Activated CD8-positive, alpha-beta memory T cell treated with anti-CD3 and anti-CD28 coated beads for 48 hours (primary cell): ENCODE measurements around the gene ZBTB20.

Experiments
- DNase-seq, 3 experiments: peaks; one replicate each; pipeline ENCODE4 v3.0.0-alpha.2; 2020; ENCODE audit warnings: low read depth in 2 of 3, low spot score in 2 of 3

Gene ZBTB20

GRCh38 chr3:114350690-114351089, 796.4 kb downstream of the ZBTB20 start:
- DNase-seq, result no peak

DNA sequence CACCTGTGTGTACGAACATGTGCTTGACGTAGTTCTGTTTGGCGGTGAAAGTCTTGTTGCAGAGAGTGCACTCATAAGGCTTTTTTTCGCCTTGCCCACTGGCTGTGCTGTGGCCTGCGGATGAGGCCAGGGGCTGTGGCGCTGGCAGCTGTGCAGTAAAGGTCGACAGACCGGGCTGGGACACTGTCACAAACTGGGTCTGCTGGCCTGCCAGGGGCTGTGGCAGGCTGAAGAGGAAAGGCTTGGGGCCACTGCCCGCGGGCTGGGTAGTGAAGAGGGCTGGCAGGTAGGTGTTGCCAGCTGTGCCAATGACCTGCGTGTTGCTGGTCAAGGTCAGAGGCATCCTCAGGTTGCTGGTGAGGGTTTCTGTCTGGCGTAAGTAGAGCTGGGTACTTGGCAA, 796.8 kb downstream of the ZBTB20 start:
- no peak for DNase-seq

DNA sequence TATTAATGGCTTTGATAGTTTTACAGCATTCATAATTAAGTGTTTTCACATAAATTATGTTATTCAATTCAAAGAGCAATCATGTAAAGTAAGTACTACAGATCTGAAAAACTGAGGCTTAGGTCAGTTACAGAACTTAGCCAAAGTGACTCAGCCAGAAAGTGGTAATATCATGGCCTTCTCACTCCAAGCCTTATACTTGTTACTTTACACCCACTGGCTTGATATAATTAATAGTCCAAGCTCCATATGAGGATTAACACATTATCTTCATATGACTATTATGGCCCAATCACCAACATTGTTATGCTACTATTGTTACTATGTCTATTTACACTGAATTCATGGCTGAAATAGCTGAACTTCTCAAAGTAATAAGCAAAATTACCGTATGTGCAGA, 802.6 kb downstream of the ZBTB20 start:
- DNase-seq, result no peak

DNA sequence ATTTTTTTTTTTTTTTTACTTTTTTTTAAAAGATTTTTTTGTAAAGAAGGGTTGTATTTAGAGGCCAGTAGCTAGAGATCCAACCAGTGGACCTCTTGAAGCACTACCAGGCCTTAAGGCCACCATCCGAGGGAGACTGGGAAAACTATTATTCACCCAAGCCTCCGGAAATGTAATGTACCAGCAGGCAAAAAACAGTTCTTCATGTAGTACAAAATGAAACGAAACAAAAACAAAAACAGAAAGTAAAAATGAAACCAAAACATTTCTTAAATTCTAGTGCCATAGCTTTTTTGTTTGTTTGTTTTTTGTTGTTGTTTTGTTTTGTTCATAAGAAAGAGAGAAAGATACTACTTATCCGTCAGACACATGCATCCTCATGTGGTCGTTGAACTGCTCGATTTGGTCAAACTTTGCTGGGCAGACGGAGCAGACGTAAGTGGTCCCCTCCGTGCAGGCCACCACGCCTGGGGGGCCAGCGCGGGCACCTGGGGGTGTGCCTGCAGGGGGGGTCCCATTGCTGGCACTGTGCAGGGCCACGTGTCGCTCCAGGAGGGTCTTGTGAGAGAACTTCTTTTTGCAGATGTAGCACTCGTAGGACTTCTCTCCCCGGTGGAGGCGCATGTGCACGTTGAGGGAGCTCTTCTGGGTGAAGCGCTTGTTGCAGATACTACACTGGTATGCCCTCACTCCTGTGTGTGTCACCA, 808.3 kb downstream of the ZBTB20 start:
- DNase-seq, result no peak

DNA sequence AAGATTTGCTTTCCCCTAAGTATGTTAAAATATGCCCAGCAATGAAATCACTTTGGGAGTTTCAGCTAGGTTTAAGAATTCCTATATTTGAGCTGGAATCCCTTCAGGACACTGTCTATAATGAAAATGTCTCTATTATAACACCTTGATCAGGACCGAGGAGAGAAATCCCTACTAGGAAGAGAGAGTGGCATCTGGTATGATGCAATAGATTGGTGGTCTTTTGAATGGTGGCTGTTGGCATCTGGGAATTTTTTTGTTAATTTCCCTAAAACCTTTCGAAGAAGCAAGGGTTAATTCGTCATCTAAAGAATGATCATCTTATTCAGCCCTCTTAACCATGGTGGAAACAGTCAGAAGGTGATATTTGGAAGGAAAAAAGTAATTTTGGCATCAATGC, 810.2 kb downstream of the ZBTB20 start:
- no peak for DNase-seq

DNA sequence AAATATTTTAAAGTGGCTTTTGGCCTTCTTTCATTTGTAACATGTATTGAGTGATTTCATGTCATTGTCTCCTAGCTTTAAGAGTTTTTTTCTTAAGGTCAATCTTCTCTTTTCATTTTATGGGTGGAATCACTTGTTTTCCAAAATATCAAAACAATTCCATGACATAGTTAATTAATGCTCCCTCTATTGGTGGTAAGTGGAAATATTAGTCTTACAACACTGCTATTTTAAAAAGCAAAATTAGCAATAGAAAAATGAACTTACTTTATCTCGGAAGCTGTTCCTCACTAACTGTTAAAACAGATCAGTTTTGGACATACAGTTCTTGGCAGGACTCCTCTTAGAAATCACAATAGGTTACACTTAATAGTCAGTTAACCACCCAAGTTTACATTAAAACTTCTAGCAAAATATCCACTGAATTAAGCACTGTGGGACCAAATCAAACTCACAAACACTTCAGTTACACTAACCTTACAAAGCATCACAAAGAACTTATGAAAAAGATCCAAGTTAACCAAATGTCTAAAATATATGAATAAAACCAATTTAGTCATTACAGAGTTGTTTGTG, 810.9 kb downstream of the ZBTB20 start:
- no peak for DNase-seq

DNA sequence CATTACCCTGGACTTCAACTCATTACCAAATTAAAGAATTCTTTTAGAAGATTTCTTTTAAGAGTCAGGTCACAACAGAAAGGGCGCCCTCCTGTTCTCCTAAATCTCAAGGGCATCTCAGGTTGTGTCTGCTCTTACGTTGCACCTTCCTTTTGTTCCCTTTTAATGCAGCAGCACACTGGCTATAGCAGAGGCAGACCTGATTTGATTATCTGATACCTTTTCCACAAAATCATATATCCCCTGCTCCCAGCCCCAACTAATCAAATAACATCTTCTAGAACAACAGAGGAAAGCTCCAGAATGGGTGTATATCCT, 813.2 kb downstream of the ZBTB20 start:
- no peak for DNase-seq

- DNase-seq, result no peak
These were observed 813.7 kb downstream of the ZBTB20 start for GRCh38 chr3:114333180-114333922.

- DNase-seq, result no peak
These were observed 814.5 kb downstream of the ZBTB20 start for GRCh38 chr3:114332342-114333179.

DNA sequence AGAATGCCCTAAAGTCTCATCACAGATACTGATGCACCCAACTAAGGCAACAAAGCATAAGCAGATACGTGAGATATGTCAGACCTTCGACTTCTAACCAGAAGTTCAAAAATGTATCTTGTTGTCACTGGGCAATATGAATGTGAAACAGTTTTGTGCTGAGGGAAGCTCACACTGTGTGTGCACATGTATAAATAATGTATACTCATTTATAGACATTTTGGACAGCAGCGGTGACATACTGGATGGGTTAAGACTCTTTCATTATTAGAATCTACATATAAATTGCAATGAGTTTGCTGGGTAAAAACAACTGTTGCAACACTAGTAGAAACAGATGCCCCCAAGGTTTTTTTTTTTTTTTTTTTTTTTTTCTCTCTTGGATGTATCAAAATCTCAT, 815.4 kb downstream of the ZBTB20 start:
- no peak for DNase-seq

GRCh38 chr3:114331007-114331406, 816.1 kb downstream of the ZBTB20 start:
- no peak for DNase-seq

- DNase-seq, result no peak
These were observed 817.3 kb downstream of the ZBTB20 start for GRCh38 chr3:114329823-114330222.

- DNase-seq, result no peak
These were observed 818.7 kb downstream of the ZBTB20 start for GRCh38 chr3:114328345-114328744.

DNA sequence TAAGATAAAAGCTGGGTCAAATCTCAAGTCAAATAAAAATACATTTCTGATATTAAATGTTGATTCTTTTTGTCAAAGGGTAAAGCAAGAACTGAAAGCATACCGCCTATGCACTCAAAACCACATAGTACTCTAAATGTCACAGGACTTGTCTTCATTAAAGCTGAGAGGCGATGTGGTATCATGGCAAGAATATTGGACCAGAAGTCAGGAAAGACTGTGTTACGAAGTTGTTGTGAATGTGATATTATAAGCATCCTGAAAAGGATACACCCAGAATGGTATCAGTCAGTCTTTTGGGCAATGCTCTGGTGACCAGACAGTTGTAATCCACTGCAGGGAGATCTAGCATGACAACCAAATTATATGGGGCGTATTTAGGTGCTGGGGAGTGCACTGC, 819.4 kb downstream of the ZBTB20 start:
- no peak for DNase-seq

- no peak for DNase-seq
These were observed 823.4 kb downstream of the ZBTB20 start for GRCh38 chr3:114323546-114324254.

- no peak for DNase-seq
These were observed 826.8 kb downstream of the ZBTB20 start for GRCh38 chr3:114320246-114320645.

DNA sequence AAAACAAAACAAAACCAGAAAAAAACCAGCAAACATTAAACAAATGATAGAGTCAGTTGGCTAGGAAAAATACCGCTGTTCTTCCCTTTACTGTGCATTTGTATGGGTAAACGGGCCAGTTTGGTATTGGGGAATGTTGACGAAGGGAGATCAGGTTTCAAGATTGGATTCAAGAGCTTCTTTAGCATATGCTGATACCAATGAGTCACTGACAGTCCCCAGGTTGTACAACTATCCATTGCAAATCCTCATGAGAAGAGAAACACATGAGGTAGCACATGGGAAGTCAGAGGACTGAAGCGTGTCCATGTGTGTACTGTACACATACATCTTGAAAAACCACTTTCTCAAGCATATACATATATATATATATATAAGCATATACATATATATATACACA, 827.6 kb downstream of the ZBTB20 start:
- no peak for DNase-seq

GRCh38 chr3:114318295-114318694, 828.8 kb downstream of the ZBTB20 start:
- no peak for DNase-seq

DNA sequence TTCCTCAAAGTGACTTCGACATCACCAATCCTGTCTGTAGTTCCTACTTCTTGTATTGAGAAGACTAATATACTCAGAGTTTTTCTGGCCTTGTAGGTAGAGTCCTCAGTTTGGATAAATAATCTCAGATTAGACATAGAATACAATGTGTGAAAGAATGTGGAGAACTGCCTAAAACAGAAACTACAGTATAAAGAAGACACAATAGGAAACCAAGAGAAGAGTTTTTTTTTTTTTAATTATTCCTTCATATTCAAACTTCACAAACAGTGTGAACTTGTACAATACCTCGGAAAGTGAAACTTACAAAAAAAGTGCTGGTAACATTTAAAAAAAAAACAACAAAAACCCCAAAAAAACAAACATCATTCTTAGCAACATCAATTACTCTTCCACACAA, 832.8 kb downstream of the ZBTB20 start:
- DNase-seq, result no peak

DNA sequence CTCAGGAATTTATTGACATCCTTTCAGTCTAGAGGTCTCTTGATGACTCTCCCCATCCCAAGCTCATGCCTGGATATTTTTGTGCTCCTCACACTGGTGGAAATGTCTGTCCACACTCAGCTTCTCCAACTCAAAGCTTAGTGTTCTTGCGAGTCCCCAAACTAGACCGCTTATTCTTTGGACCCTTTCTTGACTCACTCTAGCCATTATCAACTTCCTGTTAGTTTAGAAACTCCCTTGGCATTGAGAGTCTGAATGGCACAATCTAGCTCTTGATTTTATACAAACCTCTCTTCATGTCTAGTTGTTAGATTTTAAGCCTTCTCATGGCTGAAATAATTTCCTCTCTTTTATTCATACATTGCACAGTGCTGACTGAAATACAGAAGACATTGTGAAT, 833.7 kb downstream of the ZBTB20 start:
- no peak for DNase-seq

- DNase-seq, result no peak
These were observed 836.4 kb downstream of the ZBTB20 start for GRCh38 chr3:114310695-114311094.
